Stimulated activated CD8-positive, alpha-beta memory T cell treated with anti-CD3 and anti-CD28 coated beads, Interleukin-4, amount 100 ng/mL, for 48 hours (primary cell): ENCODE results near the gene HILPDA.

Experiments
- DNase-seq: peaks from one replicate; pipeline ENCODE4 v3.0.0-alpha.2; 2020

HILPDA gene, protein sequence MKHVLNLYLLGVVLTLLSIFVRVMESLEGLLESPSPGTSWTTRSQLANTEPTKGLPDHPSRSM

DNA sequence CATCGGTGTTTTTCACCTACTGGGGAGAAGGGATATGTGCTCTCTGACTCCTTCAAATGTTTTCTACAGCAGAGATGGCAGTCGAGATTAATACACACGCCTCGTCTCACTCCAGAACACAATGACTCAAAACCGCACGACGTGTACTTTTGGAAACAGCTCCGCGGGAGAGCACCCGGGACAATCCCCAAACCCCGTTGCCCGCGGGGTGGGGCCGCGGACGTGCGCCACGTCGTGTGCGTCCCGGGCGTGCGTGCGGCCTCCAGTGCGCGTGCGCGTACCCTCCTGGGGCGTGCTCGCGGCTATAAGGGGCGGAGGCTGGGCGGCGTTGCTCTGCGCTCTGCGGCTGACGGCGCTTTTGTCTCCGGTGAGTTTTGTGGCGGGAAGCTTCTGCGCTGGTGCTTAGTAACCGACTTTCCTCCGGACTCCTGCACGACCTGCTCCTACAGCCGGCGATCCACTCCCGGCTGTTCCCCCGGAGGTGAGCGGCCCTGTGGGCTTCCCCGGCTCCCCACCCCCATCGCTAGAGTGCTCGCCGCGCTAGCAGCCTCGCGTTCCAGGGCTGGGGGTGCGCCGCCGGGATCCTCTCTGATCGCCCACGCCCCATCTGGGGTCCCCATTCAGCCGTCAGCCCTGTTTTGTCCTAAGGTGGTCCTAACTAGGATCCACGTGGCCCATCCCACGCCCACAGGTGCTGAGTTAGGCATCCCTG, at the start of gene HILPDA:
Gene HILPDA, plus strand, starts transcription at position 336 of the 712 bp plus-strand sequence. CDS start 1,391 bp downstream, outside the sequence.
- DNase-seq: peak; percentile 95

DNA sequence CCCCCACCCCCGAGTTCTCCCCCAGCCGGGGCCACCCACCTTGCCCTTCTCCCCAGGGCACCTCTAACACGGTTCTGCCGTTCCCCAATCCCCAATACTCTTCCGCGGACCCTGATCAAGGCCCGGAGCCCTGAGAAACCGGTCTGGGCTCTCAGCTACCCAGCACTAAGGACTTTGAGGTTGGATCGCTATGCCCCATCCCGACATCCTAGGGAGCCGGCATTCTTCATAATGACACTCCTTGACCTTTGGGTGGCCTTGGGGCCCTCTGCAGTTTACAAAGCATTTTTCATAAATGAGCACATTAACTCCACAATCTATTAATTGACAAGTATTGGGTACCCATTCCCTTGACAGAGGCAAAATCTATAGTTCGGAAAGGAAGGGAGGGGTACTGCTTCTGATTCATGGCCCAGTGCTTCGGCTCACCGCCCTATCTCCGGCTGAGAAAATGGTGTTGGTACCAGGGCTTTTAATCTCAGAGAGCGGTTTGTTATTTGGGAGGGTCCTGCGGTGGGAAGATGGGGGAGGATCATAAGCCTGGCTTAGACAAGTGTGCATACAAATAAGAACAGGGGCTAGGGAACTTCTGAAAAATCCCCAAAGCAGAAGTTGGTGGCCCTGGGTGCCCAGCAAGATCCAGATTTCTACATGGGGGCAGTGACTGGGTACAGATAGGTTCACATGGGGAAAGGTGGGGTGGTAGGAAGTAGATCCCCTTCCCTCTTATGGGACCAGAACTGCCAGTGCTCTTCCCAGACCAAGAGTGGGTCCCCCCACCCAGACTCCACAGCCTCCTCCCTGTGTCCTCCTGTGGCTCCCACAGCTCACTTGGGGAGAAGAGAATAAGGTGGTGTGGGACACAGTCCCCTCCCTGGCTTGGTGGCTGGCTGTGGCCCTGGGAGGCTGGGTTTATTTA, 49.1 kb upstream of the HILPDA start:
- DNase-seq: no peak

DNA sequence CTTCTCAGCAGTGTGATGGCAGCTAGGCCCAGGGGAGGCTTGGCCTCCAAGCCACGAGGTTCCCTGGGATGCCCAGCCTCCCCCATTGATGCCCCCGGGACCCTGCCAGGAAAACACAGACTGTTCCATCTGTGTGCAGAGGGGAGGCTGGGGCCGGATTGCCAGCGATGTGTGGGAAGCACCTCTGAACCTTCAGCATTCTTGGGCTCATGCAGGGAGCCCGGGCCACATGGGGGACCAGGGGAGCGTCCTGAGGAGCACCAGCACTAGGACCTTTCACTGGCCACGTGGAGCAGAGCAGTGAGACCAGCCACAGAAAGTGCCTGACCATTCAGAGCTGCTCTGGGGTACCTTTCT, 48.5 kb upstream of the HILPDA start:
- DNase-seq: no peak

DNA sequence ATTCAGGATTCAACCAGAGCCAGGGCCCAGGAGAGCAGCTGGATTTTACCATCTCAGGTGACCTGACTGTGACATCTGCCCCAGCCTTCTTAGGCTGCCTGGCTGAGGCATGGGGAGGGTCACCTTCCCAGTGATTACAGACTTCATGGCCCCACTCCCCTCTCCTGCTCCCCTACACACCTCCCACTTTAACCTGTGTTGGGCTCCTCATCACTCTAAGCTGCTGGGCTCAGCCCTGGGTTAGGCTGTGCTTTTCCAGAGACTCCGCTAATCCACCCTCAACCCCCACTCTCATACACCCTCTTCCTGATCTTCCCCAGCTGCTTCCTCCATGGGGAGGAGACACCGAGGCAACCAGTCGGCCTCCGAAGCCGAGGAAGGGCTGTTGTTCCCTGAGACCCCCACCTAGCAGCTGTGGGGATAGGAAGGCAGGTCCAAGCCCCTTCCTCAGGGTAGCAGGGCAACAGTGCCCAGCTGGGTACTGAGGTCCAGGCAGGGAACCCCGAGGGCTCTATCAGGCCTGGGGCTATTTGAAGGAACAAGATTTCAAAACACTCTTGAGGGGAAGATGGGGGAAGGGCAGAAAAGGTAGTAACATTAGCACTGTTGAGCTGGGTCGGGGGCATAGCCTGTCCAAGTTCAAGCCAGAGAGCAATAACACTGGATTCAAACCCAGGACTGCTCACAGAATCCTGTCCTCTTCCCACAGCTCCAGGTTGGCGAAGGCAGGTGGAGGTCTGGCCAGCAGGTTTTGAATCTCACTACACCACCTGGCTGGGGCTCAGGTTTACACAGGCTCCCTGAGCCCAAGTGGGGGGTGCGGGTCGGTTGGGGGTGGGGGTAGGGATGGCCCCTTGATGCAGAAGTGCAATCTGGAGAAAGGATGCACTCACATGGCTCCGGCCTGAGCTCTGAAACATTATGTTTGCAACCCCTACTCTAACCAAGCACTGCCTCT, 47.6 kb upstream of the HILPDA start:
- DNase-seq: no peak

DNA sequence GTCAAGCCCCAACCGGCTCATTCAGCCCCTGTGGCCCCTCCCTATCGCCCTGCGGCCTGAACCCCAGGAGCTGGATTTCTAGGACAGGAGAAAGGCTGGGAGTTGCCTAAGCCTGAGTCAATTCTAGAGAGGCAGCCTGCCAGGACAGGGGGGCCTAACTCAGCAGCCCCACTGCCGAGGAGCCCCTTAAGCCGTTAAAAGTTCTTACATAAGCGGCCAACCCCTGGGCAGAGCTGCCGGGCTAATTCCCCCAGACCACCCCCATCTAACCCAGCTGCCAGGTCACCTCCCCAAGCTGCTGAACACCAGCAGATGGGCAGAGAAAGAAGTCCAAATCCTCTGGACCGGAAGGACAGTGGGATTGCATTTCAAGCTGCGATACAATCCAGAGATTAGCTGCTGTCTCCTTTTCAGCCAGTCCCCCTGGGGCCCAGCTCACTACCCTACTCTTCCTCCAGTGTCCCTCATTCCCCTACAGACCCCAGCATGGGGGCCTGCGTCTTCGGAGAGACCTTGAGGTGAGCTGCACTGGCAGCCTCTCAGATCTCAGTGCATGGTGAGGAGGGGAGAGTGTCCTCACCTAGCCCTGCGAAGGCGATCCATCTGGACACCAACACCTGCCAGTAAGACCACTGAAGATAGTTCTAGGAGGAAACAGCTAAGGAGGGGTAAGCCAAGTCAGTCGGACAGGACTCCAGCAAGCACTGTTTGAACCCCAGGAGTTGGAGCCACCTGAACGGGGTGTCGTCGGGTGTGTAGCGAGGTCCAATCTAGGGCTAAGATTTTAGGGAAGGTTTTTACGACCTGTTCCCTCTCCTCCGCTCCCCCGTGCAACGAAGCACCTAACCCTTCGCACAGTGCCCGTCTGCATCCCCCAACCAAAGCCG, 46.7 kb upstream of the HILPDA start:
- no peak for DNase-seq

DNA sequence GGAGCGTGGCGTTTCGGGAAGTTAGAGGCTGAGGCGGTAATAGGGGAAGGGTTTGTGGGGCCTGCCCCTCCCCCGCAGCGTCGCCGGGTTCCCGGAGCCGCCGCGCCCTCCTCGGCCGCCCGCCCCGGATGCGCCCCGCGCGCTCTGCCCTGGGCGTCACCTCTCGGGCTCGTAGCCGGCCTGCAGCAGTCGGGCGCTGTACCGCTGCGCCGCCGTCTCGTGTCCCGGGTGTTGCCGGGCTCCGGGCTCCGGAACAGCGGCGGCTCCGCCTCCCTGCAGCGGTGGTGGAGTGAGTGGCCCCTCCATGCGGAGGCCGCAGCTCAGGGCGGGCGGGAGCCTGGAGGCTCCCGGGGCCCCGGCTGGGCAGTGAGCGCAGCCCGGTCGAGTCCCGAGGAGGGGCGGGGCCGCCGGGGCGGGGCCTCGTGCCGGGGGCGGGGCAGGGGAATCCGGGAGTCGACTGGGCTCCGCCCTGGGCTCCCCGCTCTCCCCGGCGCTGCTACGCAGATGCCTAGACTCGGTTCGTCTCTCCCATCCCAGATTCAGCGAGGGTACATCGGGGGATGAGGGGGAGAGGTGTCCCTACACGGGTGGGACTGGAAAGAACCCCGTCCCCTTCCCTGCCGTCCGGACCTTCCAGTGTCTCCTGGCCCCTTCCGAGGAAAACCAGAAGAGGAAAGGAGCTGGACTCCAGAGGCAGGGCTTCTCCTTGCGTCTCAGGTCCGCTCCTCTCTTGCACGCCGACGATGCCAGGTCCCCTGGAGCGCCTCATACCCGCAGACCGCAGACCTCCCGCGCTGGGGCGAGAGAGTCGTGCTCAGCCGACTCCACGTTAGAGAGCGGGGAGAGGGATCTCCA, 45.9 kb upstream of the HILPDA start, which contains the start of gene IMPDH1:
Gene IMPDH1, minus strand, starts transcription at position 387 of the 855 bp plus-strand sequence. Its CDS starts 81 bp downstream, at position 306.
- DNase-seq: peak; percentile 93

DNA sequence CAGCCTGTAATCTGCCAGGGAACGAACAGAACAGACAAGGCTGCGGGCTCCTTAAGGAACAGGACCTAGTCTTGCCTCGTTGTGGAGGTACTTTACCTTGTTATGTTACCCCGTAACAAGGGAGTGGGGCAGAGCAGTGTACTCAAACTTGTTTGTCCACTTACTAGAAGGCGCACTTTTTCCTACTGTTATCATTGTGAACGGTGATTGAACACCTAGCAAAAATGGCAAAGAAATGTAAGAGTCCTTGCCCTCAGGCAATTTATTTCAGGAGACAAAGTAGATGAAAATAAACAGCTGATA, 45.3 kb upstream of the HILPDA start:
- DNase-seq: no peak

DNA sequence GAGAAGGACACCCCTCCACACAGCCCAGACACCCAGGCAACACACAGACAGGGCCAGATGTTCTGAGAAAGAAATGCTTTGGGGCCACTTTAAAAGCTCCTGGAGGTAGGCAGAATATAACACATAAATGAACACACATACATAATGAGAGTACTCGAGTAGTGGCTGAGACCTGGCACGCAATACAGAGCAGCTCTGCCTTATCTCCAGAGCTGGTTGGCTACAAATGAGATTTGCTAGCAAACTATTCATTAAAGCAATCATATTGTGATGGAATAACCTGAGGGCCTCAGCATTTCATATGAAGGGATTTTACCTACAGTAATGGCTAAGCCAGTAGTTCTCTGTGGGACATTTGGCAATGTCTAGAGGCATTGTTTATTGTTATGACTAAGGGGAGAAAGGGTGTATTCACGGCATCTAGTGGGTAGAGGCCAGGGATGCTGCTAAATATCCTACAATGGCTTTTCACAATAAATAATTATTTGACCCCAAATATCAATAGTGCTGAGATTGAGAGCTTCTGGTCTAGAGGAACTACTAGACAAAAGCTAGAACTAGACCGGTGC, 40.4 kb upstream of the HILPDA start:
- DNase-seq: no peak

DNA sequence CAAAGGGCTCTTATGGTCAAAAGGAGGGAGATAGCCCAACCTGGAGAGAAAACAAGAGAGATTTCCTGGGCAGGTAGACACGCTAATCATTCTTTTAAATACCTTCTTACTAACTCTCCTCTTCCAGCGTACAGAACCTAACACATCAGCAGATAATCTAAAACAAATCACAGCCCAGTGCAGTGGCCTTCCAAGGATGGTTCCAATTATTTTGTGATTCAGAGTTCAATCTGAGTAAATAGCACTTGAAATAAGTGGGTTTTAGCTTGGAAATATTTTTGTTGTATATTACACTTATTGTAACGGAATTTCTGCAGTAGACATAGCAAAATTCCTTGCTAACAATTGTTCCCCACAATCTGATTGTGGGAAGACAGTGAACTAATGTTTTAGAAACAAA, 38.6 kb upstream of the HILPDA start:
- DNase-seq: no peak

DNA sequence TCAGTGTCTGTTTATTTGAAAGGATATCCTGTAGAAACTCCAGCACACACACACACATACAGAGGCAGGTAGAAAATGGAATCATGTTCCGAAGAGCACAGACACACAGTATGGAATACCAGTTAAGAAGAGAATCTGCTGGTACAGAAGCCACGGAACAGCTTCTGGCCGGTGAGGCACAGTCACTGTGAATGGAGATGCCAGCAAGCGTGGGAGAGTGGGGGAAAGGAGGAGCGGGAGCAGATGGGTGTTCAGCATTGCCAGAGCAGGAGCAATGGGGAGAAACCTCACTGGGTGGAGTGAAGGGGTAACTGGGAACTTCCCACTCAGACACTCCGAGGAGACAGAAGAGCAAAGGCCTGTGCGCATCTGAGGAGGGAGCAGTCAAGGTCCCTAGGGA, 36.4 kb upstream of the HILPDA start:
- DNase-seq: no peak

DNA sequence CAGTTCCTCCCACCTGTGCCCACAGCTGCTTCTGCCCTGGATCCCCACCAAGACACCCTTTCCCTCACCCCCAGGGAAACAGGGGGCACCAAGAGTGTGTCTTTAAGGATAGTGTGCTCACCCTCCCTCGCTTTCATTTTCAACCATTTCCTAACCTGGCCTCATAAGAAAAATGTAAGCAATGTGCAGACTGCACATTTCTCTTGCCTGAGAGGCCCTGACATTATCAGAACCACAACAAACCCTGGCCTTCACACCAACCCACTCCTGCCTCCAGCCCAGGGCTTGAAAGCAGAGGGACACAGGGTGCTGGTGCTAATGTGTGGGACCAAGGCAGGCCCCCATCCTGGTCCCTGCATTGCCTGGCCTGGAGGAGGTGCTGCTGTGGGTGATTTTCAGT, 34.9 kb upstream of the HILPDA start:
- no peak for DNase-seq

DNA sequence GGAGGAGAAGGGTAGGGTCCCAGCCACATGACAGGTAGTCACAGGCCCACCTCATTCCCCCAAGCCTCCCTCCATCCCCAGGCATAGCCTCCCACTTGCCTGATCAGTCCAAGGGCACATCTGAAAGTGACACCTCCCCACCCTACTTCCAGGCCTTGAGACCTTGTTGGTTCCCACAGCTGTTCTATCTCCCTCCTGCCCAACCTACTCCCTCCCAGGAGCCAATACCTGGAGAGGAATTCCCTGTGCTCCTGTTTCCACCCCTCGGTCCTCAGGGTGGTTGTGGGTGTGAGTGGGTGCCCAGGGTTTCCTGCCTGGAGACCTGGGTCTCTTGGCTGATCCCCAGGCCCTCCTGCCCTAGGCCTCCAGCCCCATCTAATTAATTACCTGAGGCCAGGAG, 34.3 kb upstream of the HILPDA start:
- no peak for DNase-seq

DNA sequence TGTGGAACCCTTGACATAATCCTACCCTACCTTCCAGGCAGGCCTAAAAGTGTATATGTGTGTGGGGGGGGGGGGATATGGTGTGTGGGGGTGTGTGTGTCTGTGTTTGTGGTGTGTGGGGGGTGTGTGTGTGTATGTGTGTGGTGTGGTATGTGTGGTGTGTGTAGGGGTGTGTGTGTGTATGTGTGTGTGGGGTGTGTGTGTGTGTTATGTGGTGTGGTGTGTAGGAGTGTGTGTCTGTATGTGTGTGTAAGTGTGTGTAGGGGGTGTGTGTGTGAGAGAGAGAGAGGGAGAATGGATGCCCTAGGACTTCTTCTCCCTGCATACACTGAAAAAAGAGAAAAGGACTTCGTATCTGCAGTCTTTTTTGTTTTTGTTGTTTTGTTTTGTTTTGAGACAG, 33.6 kb upstream of the HILPDA start:
- DNase-seq: no peak

DNA sequence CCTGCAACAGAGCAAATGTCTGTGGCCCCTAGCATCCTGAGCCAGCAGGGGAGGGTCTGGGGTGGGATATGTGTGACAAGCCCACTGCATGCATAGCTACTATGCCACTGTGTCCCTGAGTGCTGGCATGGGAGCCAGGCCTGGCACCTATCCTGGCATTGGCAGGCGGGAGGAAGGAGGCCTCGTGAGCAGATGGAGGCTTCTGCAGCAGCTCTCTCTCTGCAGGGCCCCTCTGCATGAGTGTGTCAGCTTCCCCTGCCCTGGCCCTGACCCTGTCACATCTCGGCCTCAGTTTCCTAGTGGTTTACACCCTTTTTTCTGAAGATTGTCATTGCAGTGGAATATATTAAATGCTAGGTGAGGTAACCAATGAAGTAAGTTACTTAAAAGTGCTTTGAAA, 32.8 kb upstream of the HILPDA start:
- no peak for DNase-seq

DNA sequence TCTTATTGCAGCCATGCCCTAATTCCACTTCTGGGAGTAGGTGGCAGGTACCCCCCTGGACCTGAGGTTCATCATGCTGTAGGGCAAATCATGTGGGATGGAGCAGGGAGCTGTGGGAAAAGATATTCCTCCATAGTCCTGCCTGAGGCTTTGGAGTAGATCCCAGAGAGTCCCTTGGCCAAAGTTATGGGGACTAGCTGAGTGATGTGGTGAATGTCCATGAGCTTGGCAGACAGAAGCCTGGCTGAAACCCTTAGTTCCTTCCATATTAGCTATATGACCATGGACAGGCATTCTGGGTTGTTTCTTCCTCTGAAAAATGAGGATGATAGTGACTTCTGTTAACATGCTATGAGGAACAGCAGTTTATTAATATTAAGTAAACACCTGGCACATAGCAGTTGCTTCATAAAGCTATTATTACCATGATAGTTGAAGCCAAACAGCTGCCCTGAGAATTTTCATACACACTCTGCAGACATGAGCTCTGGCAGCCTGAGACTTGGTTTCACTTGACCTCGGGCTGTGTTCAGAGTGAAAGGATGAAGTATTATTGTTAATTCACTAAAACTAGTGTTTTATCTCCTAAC, 30.9 kb upstream of the HILPDA start:
- DNase-seq: no peak

DNA sequence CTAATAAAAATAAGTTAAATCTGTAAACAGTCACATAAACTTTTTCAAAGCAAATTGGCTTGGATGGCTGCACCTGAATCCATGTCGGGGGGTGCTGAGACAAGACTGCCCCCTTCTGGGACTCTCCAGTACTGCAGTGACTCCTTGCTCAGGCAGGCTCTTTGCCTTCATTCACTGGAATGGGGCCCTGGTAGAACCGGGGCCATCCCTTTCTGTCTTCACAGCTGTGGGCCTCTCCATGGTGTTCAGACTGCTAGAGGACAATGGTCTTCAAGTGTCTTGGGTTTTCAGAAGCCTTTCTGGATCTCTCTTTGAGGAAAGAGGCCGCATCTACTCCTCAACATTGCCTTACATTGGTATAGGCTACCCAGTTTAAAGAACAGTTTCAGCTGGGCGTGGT, 29.8 kb upstream of the HILPDA start:
- DNase-seq: peak; percentile 97

DNA sequence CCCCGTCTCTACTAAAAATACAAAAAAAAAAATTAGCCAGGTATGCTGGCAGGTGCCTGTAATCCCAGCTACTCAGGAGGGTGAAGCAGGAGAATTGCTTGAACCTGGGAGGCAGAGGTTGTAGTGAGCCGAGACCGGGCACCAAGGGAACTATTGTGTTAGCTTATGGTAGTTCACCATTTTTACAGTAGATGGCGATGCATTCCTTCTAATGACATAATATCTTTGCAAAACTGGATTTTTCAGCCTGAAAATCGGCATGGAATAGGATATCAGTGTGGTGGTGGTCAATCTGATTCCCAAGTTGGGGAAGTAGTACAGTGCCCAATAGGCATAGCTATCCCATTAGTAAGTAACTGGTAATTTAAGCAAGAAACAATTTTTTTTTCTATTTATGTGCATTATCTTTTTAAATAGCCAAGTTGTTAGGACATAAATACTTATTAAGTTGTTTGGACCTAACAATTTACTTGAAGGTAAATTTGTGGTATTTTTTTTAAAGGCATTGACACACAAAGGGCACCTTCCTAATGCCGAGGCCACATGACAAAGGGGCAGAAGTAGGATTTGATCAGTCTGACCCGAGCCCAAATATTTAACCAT, 28.3 kb upstream of the HILPDA start:
- no peak for DNase-seq

DNA sequence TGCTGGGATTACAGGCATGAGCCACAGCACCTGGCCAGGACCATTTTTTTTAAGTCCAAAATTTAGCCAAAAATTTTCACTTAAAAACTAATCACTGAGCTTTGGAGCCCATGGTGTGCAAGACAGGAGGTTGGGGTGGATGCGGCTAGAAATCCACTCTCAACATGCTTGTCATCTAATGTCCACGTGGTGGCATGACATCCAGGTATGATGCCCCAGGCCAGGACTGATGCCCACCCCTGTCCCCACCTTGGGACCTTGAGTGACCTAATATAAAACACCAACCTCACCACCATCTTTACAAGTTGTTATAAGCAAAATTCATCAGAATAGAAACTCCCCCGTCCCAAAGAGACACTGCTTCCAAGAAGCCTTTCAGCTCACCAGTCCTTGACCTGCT, 25.5 kb upstream of the HILPDA start:
- no peak for DNase-seq

DNA sequence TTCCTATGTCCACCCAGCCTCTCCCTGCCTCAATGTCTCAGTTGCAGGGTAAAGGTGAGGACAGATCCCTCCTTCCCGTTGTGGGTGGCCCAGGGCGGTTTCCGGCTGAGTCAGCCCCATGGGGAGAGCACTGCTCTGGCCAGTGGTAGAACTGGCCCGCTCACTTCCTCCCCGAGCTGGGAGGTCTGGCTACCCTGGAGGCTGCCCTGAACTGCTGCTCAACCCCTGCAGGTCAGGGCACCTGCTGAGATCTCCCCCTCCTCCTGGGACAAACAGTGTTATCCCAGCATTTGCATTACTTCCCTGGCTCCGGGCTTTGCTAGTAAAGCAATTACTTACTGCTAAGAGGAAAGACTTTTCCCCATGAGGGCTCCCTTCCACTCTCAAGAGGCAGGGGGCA, 24.5 kb upstream of the HILPDA start:
- no peak for DNase-seq

DNA sequence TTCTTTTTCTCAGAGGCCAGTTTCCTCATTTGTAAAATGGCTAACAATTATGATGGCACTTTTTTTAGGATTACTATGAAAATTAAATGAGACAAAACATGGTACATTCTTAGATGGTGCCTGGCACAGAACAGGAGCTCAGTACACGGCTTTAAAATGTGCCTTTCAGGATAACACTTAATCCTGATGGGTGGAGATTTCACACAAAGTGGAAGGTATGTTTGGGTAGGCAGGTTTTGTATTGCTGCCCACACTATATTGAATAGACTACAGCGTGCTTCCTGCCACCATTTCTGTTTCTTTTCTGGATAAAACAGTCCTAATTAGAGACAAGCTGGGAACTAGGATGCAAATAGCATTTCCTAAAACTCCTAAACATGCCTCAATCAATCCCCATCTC, 23.9 kb upstream of the HILPDA start:
- DNase-seq: no peak
